ENCODE results near the gene CCDC78. TPM values are rescaled to one million over a fixed set of nuclear protein-coding genes. Genes with fewer than 3 reads are reported as not detected.
A peak's percentile ranks its signal among the peaks of the same experiment; 100 is the strongest.

CCDC78 gene
- total RNA-seq, 2 experiments from 2014 or later: 4.6 to 5.7 TPM

- POLR2A ChIA-PET: interaction anchor here (1.1 to 3.9 kb wide), 5 partner anchors 9 to 36 kb away, joined by 4 to 37 read pairs (median 7); partner anchors contain the start of genes CCDC78, HAGHL and STUB1
- peaks cover 27% of the 10 kb centered on the region for H3K4me1 Mint-ChIP-seq (ENCODE audit: low read depth)
Observed at GRCh38 chr16:716768-717325, 9.4 kb downstream of the CCDC78 start.

GRCh38 chr16:716200-716568 is 10.1 kb downstream of the CCDC78 start:
- ATAC-seq: no peak
- no peak overlapping the region for H3K27ac Mint-ChIP-seq
- POLR2A ChIA-PET: interaction anchor here (1.1 to 3.9 kb wide), 9 partner anchors 10 to 69 kb away, joined by 3 to 37 read pairs (median 5); partner anchors contain the start of genes CCDC78, HAGHL and STUB1

More at GRCh38 chr16:716768-717325, 9.4 kb downstream of the CCDC78 start:
- intact Hi-C loops (cut with micrococcal nuclease): no loop called here
- Mint-ChIP-seq H3K27me3 (peaks cover 7% of the 10 kb centered on the region), H3K9me3 (no peaks in the 10 kb centered on the region), H3K36me3 (ENCODE audit: low read depth) (no peaks in the 10 kb centered on the region), H3K4me3 (peak overlapping the region; percentile 80), H3K27ac (no peak overlapping the region)
- CTCF ChIA-PET: interaction anchor here (8.1 to 11.9 kb wide), 2 partner anchors 13 to 69 kb away, joined by 149 to 207 read pairs; partner anchors contain the start of genes ANTKMT, CCDC78, CHTF18 and HAGHL
- no peak for DNase-seq
- ATAC-seq: no peak
- no peak for TF ChIP-seq CTCF (IDR thresholded peaks at IDR 0.05)

GRCh38 chr16:715477-716199 is 10.6 kb downstream of the CCDC78 start:
- Mint-ChIP-seq H3K9me3 (no peaks in the 10 kb centered on the region), H3K36me3 (ENCODE audit: low read depth) (no peaks in the 10 kb centered on the region), H3K4me1 (ENCODE audit: low read depth) (peaks cover 27% of the 10 kb centered on the region), H3K27me3 (peaks cover 10% of the 10 kb centered on the region), H3K4me3 (peak overlapping the region; percentile 80), H3K27ac (no peak overlapping the region)
- intact Hi-C loops (cut with micrococcal nuclease): no loop called here
- DNase-seq: no peak
- ATAC-seq: peak; percentile 10
- CTCF ChIA-PET: interaction anchor here (0.8 to 11.9 kb wide), 10 partner anchors 8 to 70 kb away, joined by 3 to 207 read pairs (median 3); partner anchors contain the start of genes ANTKMT, CCDC78, CHTF18 and CIAO3
- peak; percentile 40 for TF ChIP-seq CTCF (IDR thresholded peaks at IDR 0.05)
- POLR2A ChIA-PET: interaction anchor here (1.1 to 3.9 kb wide), 9 partner anchors 11 to 70 kb away, joined by 3 to 37 read pairs (median 5); partner anchors contain the start of genes CCDC78, HAGHL and STUB1

More at GRCh38 chr16:716200-716568, 10.1 kb downstream of the CCDC78 start:
- Mint-ChIP-seq H3K4me3 (peak overlapping the region; percentile 80), H3K9me3 (no peaks in the 10 kb centered on the region), H3K36me3 (ENCODE audit: low read depth) (no peaks in the 10 kb centered on the region), H3K27me3 (peaks cover 10% of the 10 kb centered on the region), H3K4me1 (ENCODE audit: low read depth) (peaks cover 27% of the 10 kb centered on the region)
- intact Hi-C loops (cut with micrococcal nuclease): no loop called here
- TF ChIP-seq CTCF (IDR thresholded peaks at IDR 0.05): no peak
- CTCF ChIA-PET: interaction anchor here (0.8 to 11.9 kb wide), 7 partner anchors 9 to 69 kb away, joined by 3 to 207 read pairs (median 3); partner anchors contain the start of genes ANTKMT, CCDC78, CHTF18 and HAGHL
- no peak for DNase-seq

- Mint-ChIP-seq H3K36me3 (ENCODE audit: low read depth) (no peaks in the 10 kb centered on the region), H3K4me3 (peak within 1 kb of the TSS; percentile 80), H3K4me1 (ENCODE audit: low read depth) (peaks cover 21% of the 10 kb centered on the region), H3K27ac (no peak within 1 kb of the TSS), H3K9me3 (no peaks in the 10 kb centered on the region), H3K27me3 (peaks cover 12% of the 10 kb centered on the region)
- POLR2A ChIA-PET: interaction anchor here (1.1 to 3.9 kb wide), 5 partner anchors 11 to 71 kb away, joined by 3 to 37 read pairs (median 4); partner anchors contain the start of genes CCDC78 and HAGHL
- CTCF ChIA-PET: interaction anchor here (0.9 to 11.9 kb wide), 7 partner anchors 11 to 71 kb away, joined by 3 to 207 read pairs (median 3); partner anchors contain the start of genes ANTKMT, CCDC78, CHTF18 and CIAO3
- ATAC-seq (peak; percentile 87), DNase-seq (peak; percentile 94)
- no peak for TF ChIP-seq CTCF (IDR thresholded peaks at IDR 0.05)
- intact Hi-C loops (cut with micrococcal nuclease): no loop called here
Observed at GRCh38 chr16:714558-715476, 11.4 kb downstream of the CCDC78 start, which contains the start of gene METRN. METRN (plus strand) TSS chr16:715118; CDS start chr16:715290, 172 bp downstream.

All from activated CD8-positive, alpha-beta T cell treated with anti-CD3 and anti-CD28 coated beads for 36 hours (primary cell).